ENCODE results near the gene FBXL13. TPM values are rescaled to one million over a fixed set of nuclear protein-coding genes. Genes with fewer than 3 reads are reported as not detected.
"Not testable (repeated sequence)": the region's sequence is repeated elsewhere in the genome, so short reads cannot be mapped to it uniquely, and the experiment has no call there.

The FBXL13 gene
- polyA plus RNA-seq, 1 donor from 2014 or later, result 0.57 TPM

GRCh38 chr7:103037476-103037822, 37.1 kb downstream of the FBXL13 start:
- H3K36me3 ChIP-seq (ENCODE audit: insufficient read depth, low read length), result no peaks in the 10 kb centered on the region
- H4K20me1 ChIP-seq (ENCODE audit: insufficient read depth), result no peaks in the 10 kb centered on the region
- no peaks in the 10 kb centered on the region for H3K79me2 ChIP-seq (replicated peaks; ENCODE audit: insufficient read depth, low read length)
- H3K27ac ChIP-seq (ENCODE audit: low read length), result no peak overlapping the region
- no peak for TF ChIP-seq EP300 (conservative IDR thresholded peaks at IDR 0.05; ENCODE audit: poor library complexity, severe bottlenecking)
- TF ChIP-seq EZH2 (IDR thresholded peaks at IDR 0.05; ENCODE audit: borderline replicate concordance, insufficient read depth, low read length, poor library complexity, severe bottlenecking), result no peak
- TF ChIP-seq CTCF (IDR thresholded peaks at IDR 0.05; ENCODE audit: poor library complexity, severe bottlenecking), result no peak
- no peak for TF ChIP-seq MXI1 (conservative IDR thresholded peaks at IDR 0.05; ENCODE audit: poor library complexity, severe bottlenecking)
- TF ChIP-seq POLR2AphosphoS5 (IDR thresholded peaks at IDR 0.05), result no peak
- no peak for TF ChIP-seq RAD21 (conservative IDR thresholded peaks at IDR 0.05)
- no peak for TF ChIP-seq TAF1 (IDR thresholded peaks at IDR 0.05; ENCODE audit: low read depth)
- no peak for TF ChIP-seq SMC3 (conservative IDR thresholded peaks at IDR 0.05; ENCODE audit: poor library complexity)
- TF ChIP-seq, protein P1, sequence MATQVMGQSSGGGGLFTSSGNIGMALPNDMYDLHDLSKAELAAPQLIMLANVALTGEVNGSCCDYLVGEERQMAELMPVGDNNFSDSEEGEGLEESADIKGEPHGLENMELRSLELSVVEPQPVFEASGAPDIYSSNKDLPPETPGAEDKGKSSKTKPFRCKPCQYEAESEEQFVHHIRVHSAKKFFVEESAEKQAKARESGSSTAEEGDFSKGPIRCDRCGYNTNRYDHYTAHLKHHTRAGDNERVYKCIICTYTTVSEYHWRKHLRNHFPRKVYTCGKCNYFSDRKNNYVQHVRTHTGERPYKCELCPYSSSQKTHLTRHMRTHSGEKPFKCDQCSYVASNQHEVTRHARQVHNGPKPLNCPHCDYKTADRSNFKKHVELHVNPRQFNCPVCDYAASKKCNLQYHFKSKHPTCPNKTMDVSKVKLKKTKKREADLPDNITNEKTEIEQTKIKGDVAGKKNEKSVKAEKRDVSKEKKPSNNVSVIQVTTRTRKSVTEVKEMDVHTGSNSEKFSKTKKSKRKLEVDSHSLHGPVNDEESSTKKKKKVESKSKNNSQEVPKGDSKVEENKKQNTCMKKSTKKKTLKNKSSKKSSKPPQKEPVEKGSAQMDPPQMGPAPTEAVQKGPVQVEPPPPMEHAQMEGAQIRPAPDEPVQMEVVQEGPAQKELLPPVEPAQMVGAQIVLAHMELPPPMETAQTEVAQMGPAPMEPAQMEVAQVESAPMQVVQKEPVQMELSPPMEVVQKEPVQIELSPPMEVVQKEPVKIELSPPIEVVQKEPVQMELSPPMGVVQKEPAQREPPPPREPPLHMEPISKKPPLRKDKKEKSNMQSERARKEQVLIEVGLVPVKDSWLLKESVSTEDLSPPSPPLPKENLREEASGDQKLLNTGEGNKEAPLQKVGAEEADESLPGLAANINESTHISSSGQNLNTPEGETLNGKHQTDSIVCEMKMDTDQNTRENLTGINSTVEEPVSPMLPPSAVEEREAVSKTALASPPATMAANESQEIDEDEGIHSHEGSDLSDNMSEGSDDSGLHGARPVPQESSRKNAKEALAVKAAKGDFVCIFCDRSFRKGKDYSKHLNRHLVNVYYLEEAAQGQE (IDR thresholded peaks at IDR 0.05; ENCODE audit: borderline replicate concordance), result no peak
- H3K9me2 ChIP-seq (ENCODE audit: insufficient read depth, low read length), result no peaks in the 10 kb centered on the region
- H3K4me3 ChIP-seq (ENCODE audit: low read length), result no peak overlapping the region
- no peaks in the 10 kb centered on the region for H3K27me3 ChIP-seq (ENCODE audit: insufficient read depth, low read depth, low read length)
- H3F3A ChIP-seq (ENCODE audit: insufficient read depth, low read length, poor library complexity, severe bottlenecking), result no peaks in the 10 kb centered on the region
- no peak overlapping the region for H3K9ac ChIP-seq (ENCODE audit: low read length)
- no peak overlapping the region for H2AFZ ChIP-seq (ENCODE audit: low read depth, low read length)
- H3K4me2 ChIP-seq (ENCODE audit: low read length), result no peak overlapping the region
- H3K9me3 ChIP-seq (ENCODE audit: low read length), result no peaks in the 10 kb centered on the region

DNA sequence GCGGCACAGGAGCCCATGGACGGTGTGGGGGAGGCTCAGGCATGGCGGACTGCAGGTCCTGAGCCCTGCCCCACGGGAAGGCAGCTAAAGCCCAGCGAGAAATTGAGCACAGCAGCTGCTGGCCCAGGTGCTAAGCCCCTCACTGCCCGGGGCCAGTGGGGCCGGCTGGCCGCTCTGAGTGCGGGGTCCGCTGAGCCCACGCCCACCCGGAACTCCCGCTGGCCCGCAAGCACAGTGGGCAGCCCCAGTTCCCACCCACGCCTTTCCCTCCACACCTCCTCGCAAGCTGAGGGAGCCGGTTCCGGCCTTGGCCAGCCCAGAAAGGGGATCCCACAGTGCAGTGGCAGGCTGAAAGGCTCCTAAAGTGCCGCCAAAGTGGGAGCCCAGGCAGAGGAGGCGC, 40.3 kb downstream of the FBXL13 start:
- not testable (repeated sequence) for H3K36me3 ChIP-seq (ENCODE audit: insufficient read depth, low read length); H3F3A ChIP-seq (ENCODE audit: insufficient read depth, low read length, poor library complexity, severe bottlenecking); H3K9me3 ChIP-seq (ENCODE audit: low read length); H3K4me3 ChIP-seq (ENCODE audit: low read length); H3K27ac ChIP-seq (ENCODE audit: low read length); H2AFZ ChIP-seq (ENCODE audit: low read depth, low read length); H3K27me3 ChIP-seq (ENCODE audit: insufficient read depth, low read depth, low read length); H3K4me2 ChIP-seq (ENCODE audit: low read length); H3K9me2 ChIP-seq (ENCODE audit: insufficient read depth, low read length); H3K79me2 ChIP-seq (replicated peaks; ENCODE audit: insufficient read depth, low read length); H4K20me1 ChIP-seq (ENCODE audit: insufficient read depth); H3K9ac ChIP-seq (ENCODE audit: low read length)

DNA sequence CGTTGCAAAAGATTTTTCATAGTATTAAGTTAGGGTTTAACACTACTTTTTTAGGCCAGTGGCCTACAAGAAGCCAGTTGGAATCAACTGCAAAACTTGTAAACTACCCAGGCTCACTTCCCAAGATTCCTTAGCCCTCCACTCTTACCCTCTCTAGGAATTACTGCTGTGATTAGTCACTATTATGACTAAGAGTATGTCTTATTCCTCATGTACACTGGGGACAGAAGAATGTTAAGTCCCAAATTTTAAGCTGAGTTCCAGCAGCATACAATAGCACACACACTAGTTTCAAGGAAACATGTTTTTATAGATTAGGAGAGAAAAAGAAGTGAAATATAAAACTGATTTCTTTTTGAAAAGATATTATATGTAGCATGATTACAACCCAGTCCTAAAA, 42.8 kb downstream of the FBXL13 start:
- TF ChIP-seq EP300 (conservative IDR thresholded peaks at IDR 0.05; ENCODE audit: poor library complexity, severe bottlenecking), result no peak
- TF ChIP-seq MXI1 (conservative IDR thresholded peaks at IDR 0.05; ENCODE audit: poor library complexity, severe bottlenecking), result no peak
- TF ChIP-seq SMC3 (conservative IDR thresholded peaks at IDR 0.05; ENCODE audit: poor library complexity), result no peak
- TF ChIP-seq CTCF (IDR thresholded peaks at IDR 0.05; ENCODE audit: poor library complexity, severe bottlenecking), result no peak
- no peak for TF ChIP-seq POLR2AphosphoS5 (IDR thresholded peaks at IDR 0.05)
- TF ChIP-seq TAF1 (IDR thresholded peaks at IDR 0.05; ENCODE audit: low read depth), result no peak
- TF ChIP-seq EZH2 (IDR thresholded peaks at IDR 0.05; ENCODE audit: borderline replicate concordance, insufficient read depth, low read length, poor library complexity, severe bottlenecking), result no peak
- TF ChIP-seq RAD21 (conservative IDR thresholded peaks at IDR 0.05), result no peak
- TF ChIP-seq, protein P1 (IDR thresholded peaks at IDR 0.05; ENCODE audit: borderline replicate concordance), result no peak
- H3K27ac ChIP-seq (ENCODE audit: low read length), result no peak overlapping the region

More for the DNA sequence above, 42.8 kb downstream of the FBXL13 start:
- no peak overlapping the region for H3K4me3 ChIP-seq (ENCODE audit: low read length)
- H3F3A ChIP-seq (ENCODE audit: insufficient read depth, low read length, poor library complexity, severe bottlenecking), result no peaks in the 10 kb centered on the region
- no peak overlapping the region for H2AFZ ChIP-seq (ENCODE audit: low read depth, low read length)
- H3K36me3 ChIP-seq (ENCODE audit: insufficient read depth, low read length), result no peaks in the 10 kb centered on the region
- H3K9ac ChIP-seq (ENCODE audit: low read length), result no peak overlapping the region
- no peaks in the 10 kb centered on the region for H4K20me1 ChIP-seq (ENCODE audit: insufficient read depth)
- no peaks in the 10 kb centered on the region for H3K9me2 ChIP-seq (ENCODE audit: insufficient read depth, low read length)
- H3K79me2 ChIP-seq (replicated peaks; ENCODE audit: insufficient read depth, low read length), result no peaks in the 10 kb centered on the region
- H3K9me3 ChIP-seq (ENCODE audit: low read length), result no peaks in the 10 kb centered on the region
- H3K27me3 ChIP-seq (ENCODE audit: insufficient read depth, low read depth, low read length), result no peaks in the 10 kb centered on the region
- H3K4me2 ChIP-seq (ENCODE audit: low read length), result no peak overlapping the region

Data from neural cell (in vitro differentiated cells).